ENCODE measurements around the gene NDUFC2.
"Not testable (repeated sequence)": the region's sequence is repeated elsewhere in the genome, so short reads cannot be mapped to it uniquely, and the experiment has no call there.

NDUFC2 gene

DNA sequence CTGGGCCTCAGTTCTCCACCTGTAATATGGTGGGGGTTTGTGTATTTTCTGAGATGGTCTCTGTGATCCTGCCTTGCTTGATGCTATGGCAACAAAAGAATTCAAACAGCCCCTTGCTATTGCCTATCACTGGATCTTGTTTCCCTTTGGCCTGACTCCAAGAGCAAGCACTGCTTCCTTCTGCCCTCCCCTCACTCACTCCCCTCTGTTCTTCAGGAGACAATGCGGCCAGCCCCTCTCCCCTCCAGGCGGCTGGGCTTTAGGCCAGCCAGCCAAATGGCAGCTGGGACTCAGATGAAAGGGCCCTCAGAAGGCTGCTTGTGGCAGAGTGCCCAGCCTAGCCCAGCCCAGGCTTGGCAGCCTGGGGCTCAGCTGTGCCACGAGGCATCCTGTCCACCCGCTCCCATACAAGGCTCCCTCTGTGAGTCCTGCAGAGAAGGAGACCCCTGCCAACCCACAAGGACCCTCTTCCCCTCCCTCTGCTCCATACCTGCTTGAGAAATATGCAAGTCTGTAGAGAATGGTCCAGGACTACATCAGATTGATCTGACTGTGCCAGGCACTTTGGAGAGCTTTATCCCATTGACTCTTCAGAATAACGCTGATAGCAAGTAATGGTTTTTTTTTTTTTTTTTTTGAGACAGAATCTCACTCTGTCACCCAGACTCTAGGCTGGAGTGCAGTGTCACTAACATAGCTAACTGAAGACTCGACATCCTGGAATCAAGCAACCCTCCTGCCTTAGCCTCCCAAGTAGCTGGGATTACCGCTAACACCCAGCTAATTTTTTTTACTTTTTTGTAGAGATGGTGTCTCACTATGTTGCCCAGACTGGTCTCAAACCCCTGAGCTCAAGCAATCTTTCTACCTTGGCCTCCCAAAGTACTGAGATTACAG lies 49.0 kb downstream of the NDUFC2 start:
- no peak for DNase-seq (ENCODE audit: low read depth)

- DNase-seq (ENCODE audit: low read depth), result not testable (repeated sequence)
Observed at GRCh38 chr11:78028423-78028822, 51.2 kb downstream of the NDUFC2 start.

DNA sequence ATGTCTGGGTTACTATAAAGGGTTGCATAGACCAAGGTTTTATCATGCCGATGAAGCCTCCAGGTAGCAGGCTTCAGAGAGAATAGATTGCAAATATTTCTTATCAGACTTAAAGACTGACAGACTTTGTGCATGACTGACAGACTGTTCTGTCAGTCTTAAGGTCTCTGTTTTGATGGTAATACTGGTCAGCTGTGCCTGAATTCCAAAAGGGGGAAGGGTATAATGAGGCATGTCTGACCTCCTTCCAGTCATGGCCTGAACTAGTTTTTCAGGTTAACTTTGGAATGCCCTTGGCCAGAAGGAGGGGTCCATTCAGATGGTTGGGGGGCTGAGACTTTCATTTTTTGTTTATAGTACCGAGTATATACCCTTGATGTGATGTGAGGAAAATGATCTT lies 51.9 kb downstream of the NDUFC2 start:
- no peak for DNase-seq (ENCODE audit: low read depth)

- DNase-seq (ENCODE audit: low read depth), result no peak
Observed at GRCh38 chr11:78025378-78025777, 54.3 kb downstream of the NDUFC2 start.

DNA sequence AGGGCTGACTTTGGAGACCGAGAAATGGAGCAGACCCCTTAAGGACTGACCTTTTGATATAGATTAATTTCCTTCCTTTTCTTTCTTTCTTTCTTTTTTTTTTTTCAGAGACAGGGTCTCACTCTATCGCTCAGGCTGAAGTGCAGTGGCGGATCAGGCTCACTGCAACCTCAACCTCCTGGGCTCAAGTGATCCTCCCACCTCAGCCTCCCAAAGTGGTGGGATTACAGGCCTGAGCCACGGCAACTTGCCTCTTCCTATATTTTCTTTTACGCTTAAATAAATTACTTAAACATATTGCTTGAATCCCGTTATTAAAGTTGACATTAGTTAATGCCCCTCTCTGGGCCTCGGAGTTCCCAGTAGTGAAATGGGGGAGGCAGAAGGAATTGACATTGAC lies 56.2 kb downstream of the NDUFC2 start:
- DNase-seq (ENCODE audit: low read depth), result no peak

DNA sequence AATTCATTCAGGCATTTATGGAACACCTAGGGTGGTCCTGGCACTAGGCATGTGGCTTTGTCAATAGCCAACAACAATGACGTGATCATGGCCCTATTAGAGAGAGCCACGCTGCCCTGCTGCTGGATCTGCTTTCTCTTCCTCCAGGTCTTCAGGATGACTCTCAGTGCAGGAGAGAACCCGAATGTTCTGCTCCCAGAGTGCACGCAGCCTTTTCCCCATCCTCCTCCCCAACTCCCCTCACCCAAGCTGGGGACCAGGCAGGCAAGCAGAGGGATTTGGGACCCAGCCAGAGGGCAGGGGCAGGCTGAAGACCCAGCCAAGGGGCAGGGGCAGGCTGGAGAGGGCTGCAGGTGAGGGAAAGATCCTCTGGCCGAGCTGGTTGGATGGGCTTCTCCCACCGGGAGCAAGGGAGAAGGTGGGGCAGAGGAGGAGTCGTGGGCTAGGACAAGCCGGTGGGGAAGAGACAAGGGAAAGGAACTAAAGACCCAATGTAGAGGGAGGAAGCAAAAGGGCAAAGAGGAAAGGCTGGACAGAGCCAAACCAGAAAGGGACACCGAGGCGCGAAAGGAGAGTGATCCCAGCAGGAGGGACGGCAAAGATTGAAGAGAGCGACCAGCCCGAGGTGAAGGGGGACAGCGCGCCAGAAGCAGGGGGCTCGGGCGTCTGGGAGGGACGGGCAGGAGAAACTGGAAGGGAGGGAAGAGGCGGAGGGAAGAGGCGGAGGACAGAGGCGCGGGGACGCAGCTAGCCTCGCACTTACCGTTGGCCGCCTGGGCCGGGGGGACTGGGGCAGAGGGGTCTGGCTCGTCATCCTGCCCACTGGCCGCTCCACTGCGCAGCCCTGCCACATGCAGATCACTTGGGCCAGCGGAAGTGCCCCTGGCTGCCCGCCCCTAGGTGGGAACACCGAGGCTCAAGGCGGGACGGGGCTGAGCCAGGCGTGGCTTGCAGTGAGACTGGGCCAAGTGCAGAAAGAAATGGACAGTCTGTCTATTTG lies 57.0 kb downstream of the NDUFC2 start, which contains the start of gene KCTD14:
Gene KCTD14 (minus strand): TSS at position 880 of the 1,000 bp plus-strand sequence. CDS start 27 bp downstream, at position 853.
- DNase-seq (ENCODE audit: low read depth), result no peak

DNA sequence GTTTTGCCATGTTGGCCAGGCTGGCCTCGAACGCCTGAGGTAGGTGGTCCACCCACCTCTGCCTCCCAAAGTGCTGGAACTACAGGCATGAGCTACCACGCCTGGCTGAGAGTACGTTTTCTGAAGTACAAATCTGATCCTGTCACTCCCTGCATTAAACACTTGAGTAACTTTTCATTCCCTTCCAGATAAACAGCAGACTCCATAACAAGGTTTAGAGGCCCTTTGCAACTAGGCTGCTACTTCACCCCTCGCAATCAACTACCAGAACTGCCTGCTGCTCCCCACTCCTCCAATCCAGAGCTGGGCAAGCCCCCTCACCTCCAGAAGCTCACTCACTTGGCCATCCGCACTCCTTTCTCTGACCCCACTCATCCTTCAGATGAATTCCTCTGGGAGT lies 58.1 kb downstream of the NDUFC2 start:
- no peak for DNase-seq (ENCODE audit: low read depth)

DNA sequence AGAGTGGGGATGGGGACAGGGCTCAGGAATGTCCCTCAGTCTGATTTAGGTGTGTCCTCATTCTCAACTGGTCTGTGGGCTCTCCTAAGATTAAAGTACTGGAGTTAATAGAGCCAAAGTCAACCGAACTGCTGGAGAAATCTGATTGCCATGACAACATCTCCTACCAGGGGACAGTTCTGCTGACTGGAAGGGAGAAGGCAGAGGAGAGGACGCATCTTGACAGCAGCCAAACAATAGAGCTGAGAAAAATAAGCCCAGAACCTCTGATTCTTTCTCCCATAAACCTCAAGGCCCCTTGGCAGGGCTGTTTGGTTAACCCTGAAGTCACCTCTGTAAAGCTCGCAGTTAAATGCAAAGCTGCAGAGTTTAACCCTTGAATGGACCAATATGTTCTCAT lies 59.4 kb downstream of the NDUFC2 start:
- DNase-seq (ENCODE audit: low read depth), result no peak

- no peak for DNase-seq (ENCODE audit: low read depth)
Observed at GRCh38 chr11:78019808-78020207, 59.9 kb downstream of the NDUFC2 start.

Data from activated gamma-delta T cell treated with anti-CD3 and anti-CD28 coated beads, Interleukin-2, amount 50 U/mL, for 16 hours (primary cell).